ENCODE measurements around the gene SLC23A2.

DNA sequence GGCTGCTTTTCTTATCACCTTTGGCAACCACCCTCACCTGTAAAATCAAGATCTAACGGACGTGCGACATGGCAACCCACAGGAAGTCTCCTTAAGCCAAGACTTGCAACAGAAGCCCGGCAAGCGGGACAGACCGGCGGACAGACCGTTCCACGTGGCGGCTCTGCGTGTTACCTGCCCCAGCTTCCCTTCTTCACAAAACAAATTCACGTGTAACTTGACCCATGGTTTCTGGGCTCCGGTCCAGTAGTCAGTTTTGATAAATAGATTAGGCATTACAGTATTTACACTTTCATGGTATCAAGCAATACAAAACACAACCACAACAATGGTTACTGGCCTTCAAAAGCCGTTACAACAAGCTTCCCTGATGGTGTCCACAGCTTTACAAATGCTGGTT lies 145.8 kb downstream of the SLC23A2 start:
- TF ChIP-seq SPI1 (IDR thresholded peaks at IDR 0.05; ENCODE audit: low read depth, low read length), result no peak
- no peak for TF ChIP-seq POLR2A (IDR thresholded peaks at IDR 0.05; ENCODE audit: low read depth, low read length)
- no peak for TF ChIP-seq POLR2AphosphoS5 (IDR thresholded peaks at IDR 0.05; ENCODE audit: low read depth, low read length)
- no peak for TF ChIP-seq POU2F2 (IDR thresholded peaks at IDR 0.05; ENCODE audit: low read depth, low read length)
